Measurements from ENCODE around the gene SKP1.

GRCh38 chr5:134106991-134107701 is 69.6 kb downstream of the SKP1 start:
- TF ChIP-seq ZNF560 (tag by site-specific recombination; IDR thresholded peaks at IDR 0.05; ENCODE audit: borderline replicate concordance) (no peak), CTCF (tag by site-specific recombination; IDR thresholded peaks at IDR 0.05) (no peak)

Measured in HEK293 (cell line).